PC-9 (cell line): Measurements from ENCODE around the gene TADA2B.

Source experiments
- CTCF ChIP-seq: fragments of 200-600 bp; sonication (generic); conservative IDR thresholded peaks from 2 replicates; pipeline ENCODE4 v1.6.1; 2017; ENCODE audit warnings: mixed run types, antibody characterized with exemption, mild to moderate bottlenecking, moderate library complexity
- EZH2 ChIP-seq: fragments of 200-600 bp; sonication (generic); IDR thresholded peaks from 2 replicates; pipeline ENCODE4 v1.8.0; 2017; ENCODE audit warnings: antibody characterized with exemption, low read depth

GRCh38 chr4:7021930-7022664 lies 21.1 kb upstream of the TADA2B start:
- TF ChIP-seq CTCF (no peak), EZH2 (no peak)
